ENCODE data around the gene PROC.
"Not testable (repeated sequence)": the region's sequence is repeated elsewhere in the genome, so short reads cannot be mapped to it uniquely, and the experiment has no call there.

Gene PROC

DNA sequence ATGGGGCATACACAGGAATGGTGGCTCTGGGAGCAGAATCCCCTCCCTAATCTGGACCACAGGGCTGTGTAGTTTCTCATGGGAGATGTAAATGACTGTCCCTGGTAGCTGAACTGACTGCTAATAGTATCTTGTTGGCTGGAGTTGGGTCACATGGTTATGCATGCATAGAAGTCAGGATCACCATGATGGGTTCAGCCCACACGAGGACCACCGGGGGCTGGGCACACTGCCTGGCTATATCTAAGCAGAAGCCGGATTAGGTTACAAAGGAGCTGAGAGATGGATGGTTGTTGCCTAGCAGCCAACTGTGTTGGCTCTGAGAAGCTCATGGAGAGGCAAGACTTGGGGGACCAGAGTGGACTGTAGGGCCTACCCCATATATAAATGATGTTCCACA lies 23.7 kb upstream of the PROC start:
- DNase-seq (ENCODE audit: low read depth), result no peak

DNA sequence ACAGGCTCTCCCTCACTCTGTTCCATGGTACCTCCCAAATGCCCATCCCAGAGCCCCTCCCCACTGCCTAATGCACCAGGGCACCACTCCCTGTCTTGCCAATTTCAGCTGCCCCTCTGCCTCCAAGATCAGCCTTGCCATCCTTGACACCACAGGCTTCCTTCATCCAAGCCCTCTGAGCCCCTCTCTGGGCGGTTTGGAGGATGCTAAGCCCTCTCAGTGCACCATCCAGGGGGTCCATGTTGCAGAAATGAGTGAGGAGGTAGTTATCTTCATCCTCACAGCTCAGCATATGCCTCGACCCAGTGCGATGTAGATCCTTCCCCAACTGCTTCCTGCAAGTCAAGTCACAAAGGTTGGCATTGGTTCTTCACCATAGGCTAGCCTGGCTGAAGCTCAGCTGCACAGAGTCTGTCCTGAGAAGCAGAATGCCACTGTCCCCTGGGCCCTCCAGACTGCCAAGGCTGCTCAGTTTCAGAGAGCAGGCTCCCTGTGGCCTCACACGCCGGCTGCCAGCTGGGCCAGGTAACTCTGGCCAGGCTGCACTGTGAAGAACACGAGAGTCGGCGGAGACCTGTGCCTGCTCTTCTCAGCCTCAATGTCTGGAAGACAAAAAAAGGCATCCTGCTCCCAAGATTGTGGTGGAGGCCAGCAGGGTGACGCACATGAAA lies 20.5 kb upstream of the PROC start:
- DNase-seq (ENCODE audit: low read depth), result no peak

DNA sequence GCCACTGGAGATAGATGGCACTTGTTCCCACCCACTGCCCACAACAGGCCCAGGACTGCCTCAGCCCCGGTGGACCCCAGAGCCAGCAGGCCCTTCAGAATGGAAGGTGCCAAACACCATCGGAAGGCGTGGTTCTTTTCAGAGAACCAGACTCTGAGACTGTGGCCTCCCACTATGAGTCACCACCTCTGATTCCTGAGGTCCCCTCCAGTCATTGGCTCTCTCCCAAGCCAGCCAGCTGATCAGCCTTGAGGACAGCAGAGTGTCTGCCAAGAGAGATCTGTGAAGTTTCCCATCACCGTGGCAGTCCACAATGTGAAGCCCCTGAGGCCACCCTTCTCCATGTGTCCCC lies 20.0 kb upstream of the PROC start:
- DNase-seq (ENCODE audit: low read depth), result no peak

DNA sequence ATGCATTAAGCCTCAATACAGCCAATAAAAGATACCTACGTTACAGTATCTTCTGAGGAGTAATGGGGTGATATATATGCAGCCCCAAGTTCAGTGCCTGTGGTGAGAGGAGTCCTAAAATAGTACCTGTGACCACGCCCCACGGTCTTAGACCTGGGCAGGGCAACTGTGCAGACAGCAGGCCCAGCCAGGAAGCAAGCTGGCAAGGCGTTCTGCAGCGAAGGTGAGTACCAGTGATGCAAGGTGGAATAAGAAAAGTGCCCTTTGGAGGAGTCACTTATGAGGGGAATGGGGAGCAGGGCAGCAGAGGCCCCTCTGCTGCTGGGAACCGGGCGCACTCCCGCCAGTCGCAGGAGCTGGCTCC lies 17.7 kb upstream of the PROC start:
- DNase-seq (ENCODE audit: low read depth), result no peak

DNA sequence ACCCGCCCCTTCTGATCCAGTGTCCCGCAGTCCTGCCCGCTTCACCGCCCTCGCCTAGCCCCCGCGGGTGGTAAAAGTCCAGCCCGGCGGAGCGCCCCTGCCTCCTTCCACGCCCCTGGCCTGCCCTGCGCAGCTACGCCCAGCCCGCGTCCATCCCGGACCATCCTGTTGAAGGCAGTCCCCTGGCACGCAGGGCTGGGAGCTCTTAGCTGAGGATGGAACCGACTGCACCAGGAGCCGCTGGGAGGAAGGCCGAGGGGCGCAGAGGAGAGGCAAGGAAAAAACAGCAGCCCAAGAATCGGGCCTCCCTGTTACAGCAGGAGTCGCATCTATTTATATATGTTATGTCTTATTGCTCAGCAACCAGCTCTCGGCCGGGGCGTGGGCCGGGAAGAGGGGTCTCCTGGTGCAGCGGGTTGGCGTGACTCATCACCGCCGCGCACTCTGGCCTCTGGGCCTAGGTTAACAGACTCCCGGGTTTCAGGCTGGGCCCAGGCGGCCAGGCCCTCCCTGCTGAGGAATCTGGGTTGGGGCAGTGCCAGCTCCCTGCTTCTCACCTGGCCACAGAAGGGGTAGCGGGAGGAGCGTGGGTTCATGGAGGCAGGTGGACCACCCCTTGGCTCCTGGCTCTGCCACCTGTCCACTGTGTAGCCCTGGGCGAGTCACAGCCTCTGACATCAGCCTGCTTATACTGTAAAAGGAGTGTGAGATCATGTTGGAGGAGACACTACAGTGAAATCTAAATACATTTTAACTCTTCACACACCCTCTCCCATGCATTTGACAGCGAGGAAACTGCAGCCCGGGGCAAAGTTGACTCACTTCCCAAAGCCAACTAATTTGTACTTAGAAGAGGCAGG lies 17.1 kb upstream of the PROC start:
- no peak for DNase-seq (ENCODE audit: low read depth)

DNA sequence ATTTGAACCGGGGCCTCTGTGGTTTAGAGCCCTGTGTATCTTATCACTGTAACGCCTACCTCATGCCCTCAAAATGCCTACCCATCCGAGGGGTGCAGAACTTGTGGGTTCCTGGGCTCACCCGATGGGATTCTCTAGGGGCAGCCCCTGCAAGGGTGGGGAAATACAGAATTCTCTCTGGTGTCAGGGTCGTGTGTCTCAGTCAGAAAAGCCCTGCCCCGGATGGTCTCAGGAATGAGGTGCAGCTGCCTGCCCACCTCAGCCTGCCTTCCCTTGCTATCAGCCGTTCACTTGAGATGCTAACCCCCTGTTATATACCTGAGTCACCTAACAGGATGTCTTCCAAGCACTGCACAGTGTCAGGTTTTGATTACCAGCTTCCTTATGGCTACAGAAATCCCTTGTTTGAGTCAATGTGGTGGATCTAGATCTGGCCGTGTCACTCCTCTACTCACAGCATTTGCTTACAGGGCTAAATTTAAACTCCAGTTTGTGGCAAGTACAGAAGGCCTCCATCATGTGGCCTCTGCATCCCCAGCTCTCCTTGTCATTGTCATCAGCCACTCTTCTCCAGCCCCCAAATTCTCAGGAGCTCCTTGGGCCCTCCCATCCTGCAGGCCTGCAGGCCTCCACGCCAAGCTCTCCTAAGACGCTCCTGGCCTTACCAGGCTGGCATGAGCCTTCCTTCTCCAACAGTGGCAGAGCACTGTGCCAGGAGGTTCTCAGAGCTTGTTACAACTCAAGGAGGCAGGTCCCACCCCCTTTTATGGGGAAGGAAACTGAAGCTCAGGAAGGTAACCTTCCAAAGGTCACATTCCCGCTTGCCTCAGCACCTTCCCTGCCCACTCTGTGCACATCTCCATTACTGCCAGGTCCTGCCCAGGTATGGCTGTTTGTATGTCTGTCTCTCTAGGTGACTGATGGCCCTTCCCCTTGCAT lies 16.2 kb upstream of the PROC start:
- DNase-seq (ENCODE audit: low read depth), result no peak

DNA sequence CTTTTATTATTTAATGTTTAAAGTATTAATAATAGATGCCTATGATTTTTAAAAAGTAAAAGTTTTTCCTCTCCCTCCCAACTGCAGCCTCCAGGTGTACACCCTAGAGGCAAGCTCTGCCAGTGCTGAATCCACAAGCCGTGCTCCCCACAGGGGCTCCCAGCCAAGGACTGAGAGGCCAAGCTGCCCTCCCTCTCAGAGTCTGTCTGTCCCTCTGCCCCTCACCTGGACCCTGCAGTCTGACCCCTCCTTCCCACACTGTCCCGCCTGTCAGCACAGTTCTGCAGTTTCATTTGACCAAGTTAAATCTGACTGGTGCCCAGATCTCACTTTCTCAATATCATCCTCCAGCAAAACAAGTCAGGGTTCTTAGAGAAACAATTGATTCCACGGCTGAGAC lies 14.8 kb upstream of the PROC start:
- DNase-seq (ENCODE audit: low read depth), result no peak

DNA sequence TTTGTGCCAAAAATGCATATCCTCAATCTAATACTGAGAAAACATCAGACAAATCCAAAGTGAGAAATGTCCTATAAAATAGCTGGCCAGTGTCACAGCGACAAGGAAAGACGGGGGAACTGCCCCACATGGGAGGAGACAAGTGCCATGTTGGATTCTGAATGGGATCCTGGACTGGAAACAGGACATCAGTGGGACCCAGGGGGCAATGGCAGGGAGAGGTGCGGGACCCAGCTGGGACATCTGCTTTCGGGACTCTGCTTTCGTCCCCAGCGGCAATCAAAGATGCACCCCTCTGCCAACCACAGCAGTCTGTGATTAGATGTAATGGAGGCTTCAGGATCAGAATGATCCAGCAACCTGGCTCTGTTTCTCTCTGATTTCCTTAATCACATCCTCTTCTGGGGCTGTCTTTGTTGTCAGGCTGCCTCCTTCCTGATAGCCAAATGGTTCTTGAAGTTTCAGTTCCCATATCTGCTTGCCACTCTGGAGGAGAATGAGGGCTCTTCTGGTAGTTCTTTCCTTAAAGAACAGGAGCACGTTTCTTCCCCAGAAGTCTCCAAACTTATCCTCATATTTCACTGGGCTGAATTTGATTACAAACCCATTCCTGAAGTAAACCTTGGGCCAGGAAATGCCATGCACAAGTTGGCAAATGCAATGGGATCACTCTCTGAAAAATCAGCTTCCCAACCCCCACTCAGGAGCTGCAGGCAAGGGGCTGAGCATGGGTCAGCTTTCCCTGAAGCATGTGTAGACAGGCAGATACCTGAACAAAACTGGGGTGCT lies 13.6 kb upstream of the PROC start:
- DNase-seq (ENCODE audit: low read depth), result no peak

DNA sequence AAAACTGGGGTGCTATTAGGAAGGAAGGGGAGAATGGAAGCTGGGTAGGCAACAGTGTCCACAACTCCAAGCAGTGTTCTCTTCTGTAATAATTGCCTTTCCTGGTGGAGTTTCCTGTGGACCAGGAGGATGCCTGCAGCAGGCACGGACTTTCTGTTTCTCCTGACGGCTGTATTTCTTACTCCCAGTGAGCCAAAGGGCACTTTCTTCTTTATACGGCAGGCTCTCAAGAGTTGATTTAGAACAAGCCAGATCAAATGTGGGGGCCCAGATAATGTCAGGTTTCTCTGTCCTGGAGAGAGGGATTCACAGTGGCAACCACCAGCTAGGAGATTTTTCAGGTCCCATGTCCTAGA lies 13.0 kb upstream of the PROC start:
- DNase-seq (ENCODE audit: low read depth), result no peak

DNA sequence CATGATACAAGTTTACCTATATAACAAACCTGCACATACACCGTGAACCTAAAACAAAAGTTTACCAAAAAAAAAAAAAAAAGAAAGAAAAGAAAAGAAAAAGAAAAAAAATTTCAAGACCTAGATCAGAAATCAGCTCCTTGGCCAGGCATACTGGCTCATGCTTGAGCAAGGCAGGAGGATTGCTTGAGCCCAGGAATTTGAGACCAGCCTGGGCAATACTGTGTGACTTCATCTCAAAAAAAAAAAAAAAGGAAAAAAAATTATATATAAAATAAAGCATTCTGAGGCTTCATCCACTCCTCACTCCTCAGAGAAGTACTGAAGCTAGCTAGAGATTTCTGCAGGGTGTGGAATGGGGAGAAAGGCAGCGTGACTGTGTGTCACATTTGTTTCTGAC lies 11.8 kb upstream of the PROC start:
- no peak for DNase-seq (ENCODE audit: low read depth)

DNA sequence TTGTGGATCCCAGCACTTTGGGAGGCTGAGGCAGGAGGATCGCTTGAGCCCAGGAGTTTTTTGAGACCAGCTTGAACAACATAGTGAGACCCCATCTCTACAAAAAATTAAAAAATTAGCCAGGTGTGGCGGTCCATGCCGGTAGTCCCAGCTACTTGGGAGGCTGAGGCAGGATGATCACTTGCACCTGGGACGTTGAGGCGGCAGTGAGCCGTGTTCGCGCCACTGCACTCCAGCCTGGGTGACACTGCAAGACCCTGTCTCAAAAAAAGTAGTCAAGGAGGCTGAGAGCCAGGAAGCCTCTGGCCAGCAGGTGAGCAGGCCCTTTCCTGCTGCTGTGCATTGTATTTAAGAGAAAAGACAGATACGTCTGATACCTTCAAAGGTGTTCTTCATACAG lies 11.1 kb upstream of the PROC start:
- no peak for DNase-seq (ENCODE audit: low read depth)

DNA sequence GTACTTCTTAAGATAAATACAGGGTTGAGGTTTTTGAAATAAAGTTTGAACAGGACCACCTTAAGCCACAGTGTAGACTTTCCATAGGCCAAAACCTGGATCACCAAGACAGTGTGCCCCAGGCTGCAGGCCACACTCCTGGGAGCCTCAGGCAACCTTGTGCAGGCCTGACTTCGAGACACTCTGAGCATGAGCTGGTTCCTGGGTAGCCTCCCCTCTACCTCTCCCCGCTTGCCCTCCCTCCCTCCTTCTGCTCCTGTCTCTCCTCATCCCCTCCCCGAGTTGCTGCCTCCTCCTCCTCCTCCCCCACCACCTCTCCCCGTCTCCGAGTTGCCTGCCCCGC lies 10.6 kb upstream of the PROC start:
- DNase-seq (ENCODE audit: low read depth), result no peak

DNA sequence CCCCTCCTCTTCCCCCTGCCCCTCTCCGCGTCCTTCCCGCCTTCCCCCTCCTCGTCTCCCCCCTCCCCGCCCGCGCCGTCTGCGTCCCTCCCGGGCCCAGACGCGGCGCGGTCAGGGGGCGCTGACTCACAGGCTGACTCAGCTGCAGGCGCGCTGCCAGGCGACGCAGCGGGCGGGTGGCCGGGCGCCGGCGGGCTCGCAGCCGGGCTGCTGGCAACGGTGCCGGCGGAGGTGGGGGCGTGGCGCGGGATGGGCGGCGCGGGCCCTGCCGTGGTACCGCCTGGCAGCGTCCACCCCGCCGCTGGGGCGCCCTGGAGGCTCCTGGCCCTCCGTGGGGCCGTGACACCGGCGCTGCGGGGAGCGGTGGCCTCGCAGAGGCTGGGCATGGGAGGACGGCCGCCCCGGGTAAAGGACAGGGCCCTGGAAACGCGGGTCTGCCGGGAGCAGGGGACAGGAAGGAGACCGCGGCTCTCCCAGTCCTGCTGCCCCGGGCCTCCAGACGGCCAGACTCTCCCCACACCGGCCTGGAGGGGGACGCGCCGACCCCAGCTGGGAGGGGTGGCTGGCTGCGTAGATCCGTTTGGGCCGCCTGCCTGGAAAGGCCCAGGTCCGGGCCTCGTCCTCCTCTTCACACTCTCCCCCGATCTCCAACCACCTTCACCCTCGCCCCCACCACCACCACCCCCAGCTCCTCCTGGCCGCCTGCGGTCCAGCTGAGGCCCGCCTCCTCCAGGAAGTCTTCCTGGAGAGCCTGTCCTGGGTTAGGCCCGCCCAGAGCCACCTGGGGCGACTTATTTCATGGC lies 10.0 kb upstream of the PROC start:
- DNase-seq (ENCODE audit: low read depth), result peak; percentile 86

DNA sequence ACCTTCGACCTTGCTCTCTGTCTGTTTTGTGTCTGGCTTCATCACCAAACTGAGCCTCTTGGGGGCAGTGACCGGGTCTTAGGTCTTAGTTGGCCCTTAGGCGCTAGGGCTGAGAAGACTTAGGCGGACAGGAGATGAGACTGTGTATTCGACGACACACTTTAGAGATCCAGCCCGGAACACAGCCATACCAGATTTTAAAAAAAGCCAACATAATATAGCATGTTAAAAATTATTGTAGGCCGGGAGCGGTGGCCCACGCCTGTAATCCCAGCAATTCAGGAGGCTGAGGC lies 9.5 kb upstream of the PROC start:
- no peak for DNase-seq (ENCODE audit: low read depth)

DNA sequence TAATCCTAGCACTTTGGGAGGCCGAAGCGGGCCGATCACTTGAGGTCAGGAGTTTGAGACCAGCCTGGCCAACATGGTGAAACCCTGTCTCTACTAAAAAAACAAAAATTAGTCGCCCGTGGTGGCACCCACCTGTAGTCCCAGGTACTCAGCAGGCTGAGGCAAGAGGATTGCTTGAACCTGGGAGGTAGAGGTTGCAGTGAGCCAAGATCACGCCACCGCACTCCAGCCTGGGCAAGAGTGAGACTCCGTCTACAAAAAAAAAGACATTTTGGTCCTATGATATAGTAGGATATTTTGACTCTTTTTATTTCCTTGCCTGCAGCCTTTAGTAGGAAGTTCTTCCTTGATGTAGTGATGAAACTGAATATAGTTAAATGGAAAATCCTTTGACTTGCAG lies 8.5 kb upstream of the PROC start:
- DNase-seq (ENCODE audit: low read depth), result not testable (repeated sequence)

DNA sequence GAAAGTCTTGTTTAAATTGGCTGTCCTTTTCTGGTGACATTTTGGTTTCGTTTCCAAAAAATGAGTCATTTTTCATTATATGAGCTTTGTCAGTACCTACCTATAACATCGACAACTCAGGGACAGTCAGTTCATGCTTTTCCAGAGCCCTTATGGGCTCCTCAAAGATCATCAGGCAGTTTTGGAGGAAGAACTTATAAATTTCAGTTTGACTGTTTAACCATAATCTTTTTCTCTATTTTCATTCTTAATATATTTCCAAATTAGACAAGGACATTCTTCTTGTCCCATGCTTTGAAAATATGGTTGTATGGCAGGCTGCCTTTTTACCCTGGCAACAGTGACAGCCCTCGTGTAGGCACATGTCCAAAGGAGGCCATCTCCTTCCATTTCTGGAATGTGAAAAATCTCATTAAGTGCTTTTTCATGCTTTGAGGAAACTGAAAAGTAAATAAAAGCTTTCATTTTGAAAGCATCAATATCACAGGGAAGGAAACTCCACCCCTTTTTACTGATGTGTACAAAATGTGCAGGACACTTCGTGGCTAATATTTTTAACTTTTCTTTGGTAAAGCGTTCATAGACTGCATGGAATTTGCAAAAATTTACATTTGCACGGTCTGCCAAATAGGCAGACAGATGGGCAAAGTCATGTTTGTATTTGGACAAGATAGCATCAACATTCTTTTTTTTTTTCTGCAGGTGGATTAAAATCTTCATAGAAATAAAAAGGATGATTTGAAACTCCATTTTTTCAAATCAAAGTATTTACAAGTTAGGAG lies 7.2 kb upstream of the PROC start:
- no peak for DNase-seq (ENCODE audit: low read depth)

DNA sequence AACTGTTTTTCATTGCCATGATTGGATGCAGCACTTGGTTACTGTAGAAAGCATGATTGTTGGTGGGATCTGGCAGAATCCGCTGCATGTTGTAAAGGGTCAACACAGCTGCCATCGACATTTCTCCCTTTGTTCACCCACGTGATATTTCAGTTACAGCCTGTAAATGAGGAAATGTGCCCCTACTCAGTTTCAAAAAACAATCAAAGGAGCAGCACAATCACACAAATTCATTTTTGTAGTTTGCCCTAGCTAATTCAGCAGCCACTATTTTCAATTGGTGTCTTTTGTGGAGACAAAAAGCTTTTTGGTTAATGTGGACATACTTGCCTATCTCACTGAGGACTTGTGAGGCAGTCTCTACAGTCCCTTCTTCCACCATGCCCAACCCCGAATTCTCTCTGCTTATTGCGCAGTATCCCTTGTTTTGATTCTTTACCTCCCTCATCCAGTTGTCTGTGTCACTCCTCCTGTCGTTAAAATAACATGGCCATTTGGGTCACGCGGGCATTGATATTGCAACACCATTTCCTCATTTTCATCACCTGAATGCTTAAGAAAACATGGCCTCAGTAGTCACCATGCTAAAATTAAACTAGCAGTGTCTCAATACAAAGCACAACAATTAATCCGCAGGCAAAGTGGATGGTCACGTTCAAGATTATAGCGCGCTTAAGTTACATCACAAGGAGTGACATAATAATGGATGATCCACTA lies 6.4 kb upstream of the PROC start:
- no peak for DNase-seq (ENCODE audit: low read depth)

DNA sequence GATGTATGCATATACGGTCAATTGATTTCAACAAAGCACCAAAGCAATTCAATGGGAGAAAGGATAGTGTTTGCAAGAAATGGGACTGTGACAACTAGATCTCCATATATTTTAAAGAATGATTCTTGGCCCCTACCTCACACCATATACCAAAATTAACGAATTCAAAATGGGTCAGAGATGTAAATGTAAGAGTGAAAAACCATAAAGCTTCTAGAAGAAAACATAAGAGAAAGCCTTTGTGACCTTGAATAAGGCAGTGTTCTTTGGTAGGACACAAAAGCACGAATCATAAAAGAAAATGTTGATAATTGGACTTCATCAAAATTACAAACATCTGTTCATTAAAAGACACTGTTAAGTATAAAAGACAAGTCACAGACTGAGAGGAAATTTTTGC lies 5.0 kb upstream of the PROC start:
- no peak for DNase-seq (ENCODE audit: low read depth)

DNA sequence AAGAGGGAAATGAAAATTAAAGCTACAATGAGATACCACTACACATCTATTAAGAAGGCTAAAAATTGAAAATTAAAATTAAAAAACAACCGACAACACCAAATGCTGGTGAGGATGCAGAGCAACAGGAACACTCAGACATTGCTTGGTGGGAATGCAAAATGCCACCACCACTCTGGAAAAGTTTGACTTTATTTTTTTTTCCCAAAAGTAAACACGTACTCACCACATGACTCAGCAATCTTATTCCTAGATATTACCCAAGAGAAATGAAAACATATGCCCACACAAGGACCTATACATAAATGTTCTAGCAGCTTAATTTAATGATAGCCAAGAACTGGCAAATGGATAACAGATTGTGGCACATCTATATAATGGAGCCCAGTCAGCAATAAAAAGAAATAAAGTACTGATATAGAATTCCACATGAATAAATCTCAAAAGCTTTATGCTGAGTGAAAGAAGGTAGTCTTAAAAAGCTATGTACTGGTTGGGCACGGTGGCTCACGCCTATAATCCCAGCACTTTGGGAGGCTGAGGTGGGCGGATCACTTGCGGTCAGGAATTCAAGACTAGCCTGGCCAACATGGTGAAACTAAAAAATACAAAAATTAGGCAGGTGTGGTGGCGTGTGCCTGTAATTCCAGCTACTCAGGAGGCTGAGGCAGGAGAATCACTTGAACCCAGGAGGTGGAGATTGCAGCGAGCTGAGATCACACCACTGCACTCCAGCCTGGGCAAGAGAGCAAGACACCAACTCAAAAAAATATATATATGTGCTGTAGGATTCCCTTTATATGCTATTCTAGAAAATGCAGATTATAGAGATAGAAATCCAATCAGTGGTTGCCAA lies 4.2 kb upstream of the PROC start:
- DNase-seq (ENCODE audit: low read depth), result no peak

Data from activated T-cell treated with anti-CD3 and anti-CD28 coated beads for 24 hours (primary cell).